SU-DHL-6 (cell line): ENCODE measurements around the gene GGT5.
"Not testable (repeated sequence)": the region's sequence is repeated elsewhere in the genome, so short reads cannot be mapped to it uniquely, and the experiment has no call there.

Experiments used
- EZH2phosphoT487 ChIP-seq: fragments of 200-600 bp; sonication (generic), shearing (Covaris generic); conservative IDR thresholded peaks from 2 replicates; pipeline ENCODE4 v1.6.1; 2018; ENCODE audit warnings: mild to moderate bottlenecking, antibody characterized with exemption, low read length, moderate library complexity, mixed read lengths
- TF ChIP-seq, protein P1 (sequence below): fragments of 200-600 bp; sonication (generic); IDR thresholded peaks from one replicate; pipeline ENCODE4 v1.5.1; 2017; ENCODE audit warnings: antibody characterized with exemption, mild to moderate bottlenecking, low read length, moderate library complexity; ENCODE audit not compliant: insufficient read depth, poor library complexity, severe bottlenecking

DNA sequence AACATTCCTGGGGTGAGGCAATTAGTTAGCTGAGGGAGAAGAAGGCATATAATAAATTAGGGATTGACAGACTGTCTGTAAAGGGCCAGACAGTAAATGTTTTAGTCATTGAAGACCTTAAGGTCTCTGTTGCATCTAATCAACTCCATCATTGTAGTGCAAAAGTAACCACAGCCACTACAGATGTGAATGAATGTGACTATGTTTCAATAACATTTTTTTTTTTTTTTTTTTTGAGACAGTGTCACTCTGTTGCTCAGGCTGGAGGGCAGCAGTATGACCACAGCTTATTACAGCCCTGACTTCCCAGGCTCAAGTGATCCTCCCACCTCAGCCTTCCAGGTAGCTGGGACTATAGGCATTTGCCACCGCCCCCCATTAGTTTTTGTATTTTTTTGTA is 35.5 kb upstream of the GGT5 start:
- TF ChIP-seq, protein P1, sequence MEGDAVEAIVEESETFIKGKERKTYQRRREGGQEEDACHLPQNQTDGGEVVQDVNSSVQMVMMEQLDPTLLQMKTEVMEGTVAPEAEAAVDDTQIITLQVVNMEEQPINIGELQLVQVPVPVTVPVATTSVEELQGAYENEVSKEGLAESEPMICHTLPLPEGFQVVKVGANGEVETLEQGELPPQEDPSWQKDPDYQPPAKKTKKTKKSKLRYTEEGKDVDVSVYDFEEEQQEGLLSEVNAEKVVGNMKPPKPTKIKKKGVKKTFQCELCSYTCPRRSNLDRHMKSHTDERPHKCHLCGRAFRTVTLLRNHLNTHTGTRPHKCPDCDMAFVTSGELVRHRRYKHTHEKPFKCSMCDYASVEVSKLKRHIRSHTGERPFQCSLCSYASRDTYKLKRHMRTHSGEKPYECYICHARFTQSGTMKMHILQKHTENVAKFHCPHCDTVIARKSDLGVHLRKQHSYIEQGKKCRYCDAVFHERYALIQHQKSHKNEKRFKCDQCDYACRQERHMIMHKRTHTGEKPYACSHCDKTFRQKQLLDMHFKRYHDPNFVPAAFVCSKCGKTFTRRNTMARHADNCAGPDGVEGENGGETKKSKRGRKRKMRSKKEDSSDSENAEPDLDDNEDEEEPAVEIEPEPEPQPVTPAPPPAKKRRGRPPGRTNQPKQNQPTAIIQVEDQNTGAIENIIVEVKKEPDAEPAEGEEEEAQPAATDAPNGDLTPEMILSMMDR: not testable (repeated sequence)
- not testable (repeated sequence) for TF ChIP-seq EZH2phosphoT487
